Endothelial cell of umbilical vein (primary cell): ENCODE results near the gene FMO5. TPM values are rescaled to one million over a fixed set of nuclear protein-coding genes. Genes with fewer than 3 reads are reported as not detected.

ENCODE experiments used
- BruUV-seq: library from RNA; stranded (reverse); fragments of 400-500 nt; replicated peaks from 2 replicates; lab custom pipeline; 2021; lab: Mats Ljungman, UMichigan
- CTCF ChIA-PET: fragments of 300-600, 350-600 bp; sonication (Branson Sonifier 250); formaldehyde crosslinking; loops from one replicate; lab custom pipeline; 2021; ENCODE audit warnings: antibody characterized with exemption, inconsistent platforms; lab: Charles Lee
- POLR2A ChIA-PET: fragments of 300-600, 350-600 bp; sonication (Branson Sonifier 250); formaldehyde crosslinking; loops from one replicate; lab custom pipeline; 2021; ENCODE audit warnings: antibody characterized with exemption, inconsistent platforms; lab: Charles Lee
- DNase-seq: peaks from one replicate; pipeline ENCODE4 v3.0.0-alpha.2; 2011; ENCODE audit warnings: low read depth, low spot score
- FAIRE-seq: peaks from 2 replicates; lab custom pipeline; 2011; peaks lifted over from hg19 to GRCh38; lab: Jason Lieb, UNC
- H2AFZ ChIP-seq: 2 replicates; pipeline ENCODE4 v1.6.0; 2012; ENCODE audit warnings: low read depth, low read length, control low read depth, inconsistent platforms
- H3K27ac ChIP-seq: 2 replicates; pipeline ENCODE4 v1.5.1; 2011; ENCODE audit warnings: low read depth, mild to moderate bottlenecking, control low read depth, low read length, moderate library complexity; ENCODE audit not compliant: insufficient read depth
- H3K27me3 ChIP-seq, 2 experiments: 2 replicates each; pipeline versions ENCODE4 v1.6.0 to v1.6.1; 2011; ENCODE audit warnings: low read length in 2 of 2, mixed read lengths in 1 of 2; ENCODE audit not compliant: control insufficient read depth in 2 of 2, insufficient read depth in 2 of 2
- H3K36me3 ChIP-seq, 2 experiments: 2 replicates in 1 of 2; 3 replicates in 1 of 2; pipeline ENCODE4 v1.5.1; 2011; ENCODE audit warnings: low read length in 2 of 2, mild to moderate bottlenecking in 1 of 2, moderate library complexity in 1 of 2; ENCODE audit not compliant: control insufficient read depth in 2 of 2, insufficient read depth in 2 of 2; ENCODE audit errors: extremely low read depth in 1 of 2
- H3K4me1 ChIP-seq: 3 replicates; pipeline ENCODE4 v1.5.1; 2011; ENCODE audit warnings: mild to moderate bottlenecking, low read length; ENCODE audit not compliant: control insufficient read depth, insufficient read depth; ENCODE audit errors: extremely low read depth
- H3K4me2 ChIP-seq: 2 replicates; pipeline ENCODE4 v1.6.1; 2011; ENCODE audit warnings: low read length, control low read depth, mixed read lengths; ENCODE audit not compliant: insufficient read depth
- H3K4me3 ChIP-seq, 3 experiments: fragments of 200-600 bp in 1 of 3; sonication (generic), shearing (Covaris generic) in 1 of 3; replicated peaks in 1 of 3; 2 replicates each; pipeline ENCODE4 v1.5.1; 2011 to 2016; ENCODE audit warnings: control low read depth in 3 of 3, low read length in 3 of 3, mild to moderate bottlenecking in 2 of 3, inconsistent platforms in 1 of 3, low read depth in 1 of 3, moderate library complexity in 1 of 3; ENCODE audit not compliant: insufficient read depth in 1 of 3
- H3K79me2 ChIP-seq: 2 replicates; pipeline ENCODE4 v1.6.0; 2012; ENCODE audit warnings: low read length, inconsistent platforms; ENCODE audit not compliant: control insufficient read depth, insufficient read depth
- H3K9ac ChIP-seq: replicated peaks from 2 replicates; pipeline ENCODE3; 2011; ENCODE audit warnings: low read length, control low read depth; ENCODE audit not compliant: insufficient read depth; ENCODE audit errors: extremely low read depth
- H3K9me1 ChIP-seq: replicated peaks from 3 replicates; pipeline ENCODE4 v1.6.0; 2011; ENCODE audit warnings: mild to moderate bottlenecking, low read length; ENCODE audit not compliant: control insufficient read depth, insufficient read depth; ENCODE audit errors: extremely low read depth
- H3K9me3 ChIP-seq: replicated peaks from 2 replicates; pipeline ENCODE4 v1.5.1; 2012; ENCODE audit warnings: low read length, inconsistent platforms; ENCODE audit not compliant: control insufficient read depth, insufficient read depth
- H4K20me1 ChIP-seq: replicated peaks from 2 replicates; pipeline ENCODE3; 2011; ENCODE audit warnings: mild to moderate bottlenecking, low read length; ENCODE audit not compliant: control insufficient read depth, insufficient read depth; ENCODE audit errors: extremely low read depth
- CTCF ChIP-seq, 2 donors: IDR thresholded peaks; 1 replicate in 1 of 2; 2 replicates in 1 of 2; pipeline ENCODE4 v1.5.1; 2011; ENCODE audit warnings: low read length in 2 of 2, mild to moderate bottlenecking in 2 of 2, moderate library complexity in 2 of 2, control low read depth in 1 of 2, inconsistent platforms in 1 of 2, low read depth in 1 of 2; ENCODE audit not compliant: insufficient read depth in 1 of 2; ENCODE audit errors: extremely low read depth in 1 of 2
- EZH2 ChIP-seq: IDR thresholded peaks from 2 replicates; pipeline ENCODE4 v1.6.1; 2012; ENCODE audit warnings: borderline replicate concordance, low read depth, mild to moderate bottlenecking, moderate library complexity, low read length, inconsistent platforms; ENCODE audit not compliant: severe bottlenecking
- FOS ChIP-seq: IDR thresholded peaks from 2 replicates; pipeline ENCODE4 v1.6.1; 2011; ENCODE audit warnings: mild to moderate bottlenecking, low read length, moderate library complexity, borderline replicate concordance; ENCODE audit not compliant: insufficient read depth
- GATA2 ChIP-seq: IDR thresholded peaks from 2 replicates; pipeline ENCODE4 v1.7.0; 2011; ENCODE audit warnings: low read depth, mild to moderate bottlenecking, moderate library complexity, mixed read lengths, low read length; ENCODE audit not compliant: insufficient read length, insufficient read depth
- JUN ChIP-seq: IDR thresholded peaks from 2 replicates; pipeline ENCODE4 v1.6.1; 2011; ENCODE audit warnings: borderline replicate concordance, low read depth; ENCODE audit not compliant: insufficient read length, insufficient read depth
- MYC ChIP-seq: IDR thresholded peaks from one replicate; pipeline ENCODE4 v1.6.1; 2011; ENCODE audit warnings: mild to moderate bottlenecking, low read depth, low read length
- POLR2A ChIP-seq: IDR thresholded peaks from 2 replicates; pipeline ENCODE4 v1.6.1; 2012; ENCODE audit warnings: low read depth, mild to moderate bottlenecking, control low read depth, low read length
- POLR2AphosphoS5 ChIP-seq: IDR thresholded peaks from 2 replicates; pipeline ENCODE4 v1.6.1; 2012; ENCODE audit warnings: low read depth, mild to moderate bottlenecking, control low read depth, low read length, moderate library complexity; ENCODE audit not compliant: insufficient read depth
- dilution Hi-C: fragments of 300-500 bp; cut with MboI; formaldehyde crosslinking; loops from one replicate; pipeline ENCODE4 v1.15.0; 2019; ENCODE audit warnings: low sequenced_read_pairs; ENCODE audit not compliant: extremely low pct_ligation_motif_present
- intact Hi-C: fragments of 100-400 bp; cut with micrococcal nuclease; formaldehyde crosslinking; loops from one replicate; pipeline ENCODE4 v1.10.0; 2022
- polyA plus RNA-seq, 4 experiments: library from polyadenylated mRNA; depleted of rRNA in 3 of 4; stranded (reverse) in 3 of 4; unstranded in 1 of 4; fragments of >200 nt; gene quantifications; 2 replicates each; pipeline versions ENCODE4 v1.2.1 to v1.2.3, GENCODE V29; 2011 to 2012; ENCODE audit warnings: missing spikeins in 1 of 4
- total RNA-seq: library from RNA; stranded (reverse); gene quantifications from 2 replicates; pipeline ENCODE4 v1.2.3, GENCODE V29; 2021
- TF ChIP-seq, protein P1 (sequence below): IDR thresholded peaks from 2 replicates; pipeline ENCODE4 v1.6.1; 2011; ENCODE audit not compliant: insufficient read depth, insufficient read length

Gene FMO5
- total and polyA plus RNA-seq, 2 donors (not counting 3 experiments of a cell fraction or from before 2014, with no cell fraction given), result 0.48 to 0.60 TPM

GRCh38 chr1:147216124-147216523 is 9.0 kb downstream of the FMO5 start:
- H3K9me3 ChIP-seq, result no peaks in the 10 kb centered on the region
- no peak overlapping the region for H3K9ac ChIP-seq
- intact Hi-C loops (no loop called here), dilution Hi-C loops (no loop called here)
- CTCF ChIA-PET, result interaction anchor here (1.5 kb wide), 1 partner anchor 43 kb away, joined by 3 read pairs; no protein-coding TSS in a partner anchor
- H3K4me2 ChIP-seq, result no peak overlapping the region
- H3K27ac ChIP-seq, result no peak overlapping the region
- H3K4me1 ChIP-seq, result no peaks in the 10 kb centered on the region
- H3K79me2 ChIP-seq, result no peaks in the 10 kb centered on the region
- no peaks in the 10 kb centered on the region for H3K9me1 ChIP-seq
- POLR2A ChIA-PET, result no interaction called here
- no peaks in the 10 kb centered on the region for H3K27me3 ChIP-seq
- H2AFZ ChIP-seq, result no peak overlapping the region
- H4K20me1 ChIP-seq, result no peaks in the 10 kb centered on the region
- no peaks in the 10 kb centered on the region for H3K36me3 ChIP-seq
- TF ChIP-seq POLR2A (no peak), CTCF (IDR thresholded peaks at IDR 0.05; ENCODE audit: extremely low read depth in 1 of 2, insufficient read depth in 1 of 2, low read depth in 1 of 2, low read length in 2 of 2) (no peak), MYC (no peak), EZH2 (no peak), GATA2 (no peak), JUN (no peak), FOS (no peak), POLR2AphosphoS5 (no peak)
- TF ChIP-seq, protein P1, sequence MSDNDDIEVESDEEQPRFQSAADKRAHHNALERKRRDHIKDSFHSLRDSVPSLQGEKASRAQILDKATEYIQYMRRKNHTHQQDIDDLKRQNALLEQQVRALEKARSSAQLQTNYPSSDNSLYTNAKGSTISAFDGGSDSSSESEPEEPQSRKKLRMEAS, result no peak
- DNase-seq (no peak), FAIRE-seq (no peak)
- no TSS peak for BruUV-seq
- no peak overlapping the region for H3K4me3 ChIP-seq
